HG02763 (cell line): ENCODE measurements around the gene EHF.
A peak's percentile ranks its signal among the peaks of the same experiment; 100 is the strongest.

Experiments
- ATAC-seq: cut with Tn5 transposase; IDR thresholded peaks from one replicate; pipeline ENCODE4 v1.9.1; 2021; ENCODE audit warnings: mild to moderate bottlenecking, moderate library complexity; ENCODE audit not compliant: unreplicated experiment

The EHF gene

GRCh38 chr11:34601609-34602008 is 19.3 kb upstream of the EHF start:
- no peak for ATAC-seq

DNA sequence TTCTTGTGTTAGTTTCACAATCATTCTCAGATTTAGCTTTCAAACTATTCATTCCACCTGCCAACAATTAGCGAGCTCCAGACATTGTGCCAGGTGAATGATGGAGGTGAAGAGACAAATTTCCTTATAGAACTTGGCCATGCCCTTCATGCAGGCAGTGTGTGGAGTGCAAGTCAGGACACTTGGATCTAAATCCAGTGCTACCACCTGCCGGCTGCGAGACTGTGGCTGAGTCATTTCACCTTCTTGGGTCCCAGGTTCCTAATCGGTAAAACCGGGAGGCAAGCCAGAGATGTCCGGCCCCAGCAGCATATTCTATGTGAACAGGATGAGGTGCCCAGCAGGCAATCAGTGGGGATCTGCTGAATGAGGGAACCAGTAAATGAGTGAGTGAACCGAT is 18.6 kb upstream of the EHF start:
- no peak for ATAC-seq

GRCh38 chr11:34603129-34604001 is 17.5 kb upstream of the EHF start:
- no peak for ATAC-seq

- no peak for ATAC-seq
Observed at GRCh38 chr11:34604145-34604544, 16.7 kb upstream of the EHF start.

GRCh38 chr11:34604911-34605310 is 16.0 kb upstream of the EHF start:
- no peak for ATAC-seq

- no peak for ATAC-seq
Observed at GRCh38 chr11:34605481-34606325, 15.2 kb upstream of the EHF start.

- no peak for ATAC-seq
Observed at GRCh38 chr11:34606326-34607120, 14.4 kb upstream of the EHF start.

DNA sequence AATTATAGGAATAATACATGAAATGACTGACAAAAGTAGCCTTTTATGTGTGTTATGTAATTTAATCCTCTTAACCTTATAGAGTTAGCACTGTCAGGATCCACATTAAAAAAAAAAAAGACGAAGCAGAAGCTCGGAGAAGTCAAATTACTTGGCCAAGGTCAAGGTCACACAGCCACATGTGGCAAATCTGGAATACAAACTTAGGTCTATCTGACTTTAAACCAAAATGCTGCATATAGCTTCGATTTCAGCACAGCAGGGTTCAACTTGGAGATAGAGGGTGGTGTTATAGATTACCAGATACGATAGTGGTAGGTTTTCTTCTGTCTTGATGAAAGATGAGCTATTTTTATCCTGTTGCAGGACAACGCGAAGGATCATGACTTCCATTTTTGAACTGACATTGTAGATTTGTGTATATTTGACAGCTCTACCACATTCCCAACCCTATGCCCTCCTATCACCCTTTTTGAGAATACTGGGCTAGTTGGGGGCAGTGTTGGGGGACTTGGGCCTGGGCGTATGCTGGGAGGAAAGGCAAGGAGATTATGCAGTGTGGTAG is 11.6 kb upstream of the EHF start:
- no peak for ATAC-seq

DNA sequence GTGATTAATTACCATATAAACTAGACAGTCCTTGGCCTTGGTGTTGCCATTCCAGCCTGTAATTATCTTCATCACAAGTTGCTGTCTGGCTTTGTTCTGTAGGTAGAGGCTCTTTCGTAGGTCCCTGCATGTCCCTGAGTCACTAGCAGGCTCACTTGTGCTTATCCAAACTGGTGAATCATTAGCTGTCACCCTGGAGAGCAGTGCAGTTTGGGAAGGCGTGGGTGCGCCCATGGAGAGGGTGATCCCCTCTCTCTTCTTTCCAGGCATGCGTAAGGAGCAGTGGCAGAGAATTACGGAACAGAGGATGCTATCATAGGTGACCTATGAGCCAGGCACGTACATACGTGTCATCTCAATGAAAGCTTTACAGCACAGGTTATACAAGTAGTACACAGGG is 11.0 kb upstream of the EHF start:
- no peak for ATAC-seq

DNA sequence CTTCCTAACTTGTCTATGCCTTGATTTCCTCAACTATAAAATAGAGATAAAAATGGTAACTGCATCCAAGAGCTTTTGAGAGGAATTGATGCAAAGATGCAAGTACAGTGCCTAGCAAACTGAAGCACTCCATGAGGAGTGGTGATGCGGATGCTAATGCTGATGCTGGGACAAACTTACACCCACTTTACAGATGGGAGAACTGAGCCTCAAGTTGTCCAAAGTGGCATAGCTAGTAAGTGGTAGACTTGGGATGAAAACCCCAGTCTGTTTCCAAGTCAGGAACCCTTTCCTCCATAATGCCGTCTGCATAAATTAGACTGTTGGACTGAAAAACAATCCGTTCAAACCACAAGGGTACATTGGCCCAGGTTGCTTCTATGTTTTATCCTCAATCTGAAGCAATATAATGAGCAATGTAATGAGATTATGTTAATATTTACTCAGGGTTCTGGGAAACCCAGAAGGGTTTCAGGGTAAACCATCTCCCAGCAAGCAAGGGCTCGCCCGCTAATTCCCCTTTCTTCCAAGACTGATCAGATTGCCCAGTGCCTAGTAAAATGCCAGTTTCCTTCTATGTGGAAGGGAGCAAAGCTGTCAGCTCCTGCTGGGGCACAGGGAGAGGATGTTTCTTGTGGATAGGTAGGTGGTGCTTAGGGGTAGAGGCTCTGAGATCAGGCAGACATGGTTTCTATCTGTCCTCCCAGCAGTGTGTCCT is 10.4 kb upstream of the EHF start:
- ATAC-seq = no peak

DNA sequence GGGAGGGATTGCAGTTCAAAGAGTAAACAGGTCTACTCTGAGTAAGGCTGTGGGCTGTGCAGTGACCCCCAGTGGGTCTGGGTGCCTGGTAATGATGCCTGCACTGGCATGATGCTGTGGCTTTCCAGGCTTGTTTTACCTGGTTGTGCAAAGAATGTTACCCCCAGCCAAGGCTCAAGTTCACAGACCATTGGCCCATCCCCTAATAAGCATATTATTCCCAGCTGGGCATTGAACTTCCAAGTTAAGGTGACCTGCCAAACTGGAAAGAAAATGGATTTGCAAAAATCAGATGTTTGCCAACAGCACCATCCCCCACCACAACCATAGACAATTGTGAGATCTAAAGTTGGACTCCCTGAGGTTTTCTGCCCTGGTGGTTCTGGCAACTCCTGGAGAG is 7.9 kb upstream of the EHF start:
- no peak for ATAC-seq

DNA sequence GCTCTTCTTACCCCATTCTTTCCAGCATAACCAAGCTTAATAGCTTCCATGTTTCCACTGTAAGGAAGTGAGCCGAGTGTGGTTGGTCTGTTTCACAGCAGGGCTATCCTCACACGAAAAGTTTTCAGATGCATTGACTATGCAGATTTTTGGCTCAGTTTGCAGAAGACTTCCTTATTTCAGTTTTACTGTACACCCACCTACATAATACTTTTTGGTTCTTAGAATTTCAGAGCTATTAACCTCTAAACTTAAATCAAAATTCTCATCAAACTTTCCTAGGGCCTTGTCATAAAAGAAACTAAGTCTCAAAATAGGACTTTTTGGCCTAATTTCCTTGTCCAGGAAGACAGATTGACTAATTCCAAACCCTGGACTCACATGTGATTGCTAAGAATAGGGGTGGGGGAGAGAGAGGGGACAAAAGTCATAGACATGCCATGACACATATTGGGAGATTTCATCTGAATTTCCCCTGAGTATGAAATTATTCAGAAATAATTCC is 7.3 kb upstream of the EHF start:
- ATAC-seq = peak; percentile 92

DNA sequence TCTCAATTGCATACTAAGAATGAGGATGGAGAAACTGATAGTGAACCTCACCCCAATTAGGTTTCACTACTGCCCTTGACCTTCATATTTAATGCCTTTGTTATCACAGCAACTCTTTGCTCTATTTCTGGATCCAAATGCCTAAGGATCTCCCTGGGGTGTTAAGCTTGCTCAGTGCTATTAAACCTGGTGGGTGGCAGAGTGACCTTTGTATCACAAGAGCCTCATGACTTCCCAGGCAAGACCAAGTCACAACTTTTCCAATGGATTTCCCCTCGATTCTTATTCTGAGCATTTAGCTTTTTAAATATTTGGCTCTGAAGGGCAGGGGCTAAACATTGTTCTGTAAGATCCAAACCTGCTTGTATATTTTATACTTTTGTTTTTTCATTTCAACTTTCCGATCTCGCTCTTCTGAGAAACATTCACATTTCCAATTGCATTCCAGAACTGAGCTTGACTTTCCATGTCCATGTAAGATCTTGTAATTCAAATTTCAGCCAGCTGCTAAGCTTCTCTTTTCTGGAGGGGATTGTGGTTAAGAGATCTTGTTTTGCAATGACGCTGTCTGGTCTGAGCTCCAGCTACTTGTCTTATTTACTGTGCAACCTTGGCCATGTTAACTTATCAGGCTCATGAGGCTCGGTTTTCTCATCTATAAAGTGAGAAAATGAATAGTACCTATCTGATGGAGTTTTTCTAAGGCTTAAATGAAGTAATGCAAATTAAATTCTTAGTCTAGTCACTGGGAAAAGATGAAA is 6.4 kb upstream of the EHF start:
- no peak for ATAC-seq

DNA sequence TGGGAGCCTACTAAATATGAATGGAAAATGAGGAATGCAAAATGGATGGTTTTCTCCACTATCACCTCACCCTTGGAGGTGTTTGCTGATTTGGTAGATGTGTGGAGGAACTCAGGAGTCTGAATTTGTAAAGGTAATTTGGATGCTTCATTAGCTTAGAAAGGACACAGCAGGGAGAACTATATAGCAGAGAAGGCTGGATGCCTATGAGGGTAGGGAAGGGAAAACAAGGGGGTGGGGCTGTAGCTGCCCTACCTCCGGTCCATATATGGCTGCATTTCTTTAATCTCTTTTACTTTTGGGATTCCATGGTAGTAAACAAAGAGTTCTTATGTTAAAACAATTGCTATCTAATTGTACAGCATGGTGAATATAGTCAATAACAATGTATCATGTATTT is 4.8 kb upstream of the EHF start:
- no peak for ATAC-seq

DNA sequence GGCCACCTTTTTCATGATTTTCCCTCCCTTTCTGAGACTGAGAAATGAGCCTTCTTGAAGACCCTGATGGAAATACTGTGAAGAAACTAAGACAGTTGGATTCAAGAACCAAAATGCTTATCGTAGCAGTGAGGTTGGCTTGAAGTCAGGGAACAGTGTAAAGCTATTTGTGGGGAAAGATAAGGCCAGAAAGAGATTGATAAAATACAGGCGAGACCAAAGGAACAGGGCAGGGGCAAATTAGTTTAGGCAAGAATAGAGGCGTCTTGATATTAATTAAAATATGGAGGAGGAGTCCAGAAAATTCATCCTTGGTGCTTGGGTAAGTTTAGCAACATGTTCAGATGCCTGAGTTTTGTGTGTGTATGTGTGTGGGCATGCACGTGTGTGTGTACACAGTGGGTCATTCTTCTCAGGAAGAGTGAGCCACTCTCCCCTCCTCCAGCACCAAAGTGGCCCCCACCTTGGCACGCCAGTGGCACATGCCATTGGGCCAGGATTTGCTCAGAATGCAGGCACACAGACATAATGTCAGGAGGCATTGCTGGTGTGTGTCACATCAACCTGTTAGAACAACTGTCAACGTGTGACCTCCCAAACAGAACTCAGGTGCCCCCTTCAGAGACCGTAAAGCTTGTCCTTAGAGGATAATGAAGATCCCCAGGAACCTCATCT is 3.9 kb upstream of the EHF start:
- no peak for ATAC-seq

DNA sequence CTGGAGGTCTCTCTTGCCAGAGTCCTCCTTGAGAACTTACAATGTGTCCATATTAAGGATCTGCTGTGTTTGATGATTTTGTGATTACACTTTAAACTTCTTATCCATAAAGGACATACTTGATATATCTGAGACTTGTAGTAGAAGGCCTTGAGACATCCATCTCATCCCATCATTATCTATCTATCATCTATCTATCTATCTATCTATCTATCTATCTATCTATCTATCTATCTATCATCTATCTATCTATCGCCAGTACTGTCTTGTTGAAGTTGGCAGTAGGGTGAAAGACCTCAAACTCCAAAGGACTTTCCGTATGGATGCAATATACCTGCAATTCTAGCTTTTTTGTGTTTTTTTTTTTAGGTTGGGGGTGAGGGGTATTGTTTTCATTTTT is 2.5 kb upstream of the EHF start:
- ATAC-seq = no peak

DNA sequence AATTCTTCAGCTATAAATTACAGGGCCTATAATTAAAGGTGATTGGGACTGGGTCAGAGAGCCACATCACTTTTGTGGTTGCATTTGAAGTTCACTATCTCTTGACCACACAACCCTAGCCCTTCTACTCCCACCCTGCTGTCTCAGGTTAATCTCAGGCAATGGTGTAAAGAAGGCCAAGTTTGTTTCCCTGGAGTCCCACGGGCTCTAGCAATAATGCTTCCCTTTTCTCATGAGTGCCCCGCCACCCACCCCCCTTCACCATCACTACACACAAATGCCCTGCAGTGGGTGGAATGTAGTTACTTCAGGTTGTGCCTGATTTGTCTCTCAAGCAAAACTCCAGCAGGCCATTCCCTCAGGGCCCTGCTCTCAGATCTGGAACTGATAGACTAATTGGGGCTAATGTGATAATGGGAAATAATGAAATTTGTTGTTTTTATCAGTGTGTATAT is 1.8 kb upstream of the EHF start:
- no peak for ATAC-seq

- no peak for ATAC-seq
Observed at GRCh38 chr11:34620202-34620601, 691 bp upstream of the EHF start.

DNA sequence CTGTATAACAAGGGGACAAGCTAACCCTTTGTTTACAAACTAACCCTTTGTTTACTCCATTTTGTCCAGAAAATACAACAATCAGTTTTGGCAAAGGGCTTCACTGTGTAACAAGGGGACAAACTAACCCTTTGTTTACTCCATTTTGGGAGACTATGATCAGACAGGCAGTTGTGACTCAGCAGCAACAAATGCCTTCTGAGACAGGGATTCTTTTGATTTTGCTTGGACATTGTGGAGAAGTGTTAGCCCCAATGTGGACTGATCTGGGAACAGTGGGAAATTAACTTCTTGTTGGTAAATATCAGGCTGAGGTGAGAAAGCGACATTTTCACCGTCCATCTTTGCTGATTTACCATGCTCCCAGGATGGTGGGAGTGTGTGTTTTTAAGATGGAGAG is 983 bp downstream of the EHF start:
- no peak for ATAC-seq
